OCI-LY7 (cell line): ENCODE measurements around the gene CFAP97D2.

Experiments used
- EZH2phosphoT487 ChIP-seq: fragments of 200-600 bp; sonication (generic); IDR thresholded peaks from 2 replicates; pipeline ENCODE4 v1.6.1; 2018; ENCODE audit warnings: low read depth, borderline replicate concordance, mild to moderate bottlenecking, mixed run types, antibody characterized with exemption, low read length, moderate library complexity, mixed read lengths
- TF ChIP-seq, protein P1 (sequence below): fragments of 200-600 bp; sonication (generic); conservative IDR thresholded peaks from 2 replicates; pipeline ENCODE4 v1.5.1; 2014; ENCODE audit warnings: mild to moderate bottlenecking, antibody characterized with exemption, low read length, moderate library complexity, mixed read lengths

DNA sequence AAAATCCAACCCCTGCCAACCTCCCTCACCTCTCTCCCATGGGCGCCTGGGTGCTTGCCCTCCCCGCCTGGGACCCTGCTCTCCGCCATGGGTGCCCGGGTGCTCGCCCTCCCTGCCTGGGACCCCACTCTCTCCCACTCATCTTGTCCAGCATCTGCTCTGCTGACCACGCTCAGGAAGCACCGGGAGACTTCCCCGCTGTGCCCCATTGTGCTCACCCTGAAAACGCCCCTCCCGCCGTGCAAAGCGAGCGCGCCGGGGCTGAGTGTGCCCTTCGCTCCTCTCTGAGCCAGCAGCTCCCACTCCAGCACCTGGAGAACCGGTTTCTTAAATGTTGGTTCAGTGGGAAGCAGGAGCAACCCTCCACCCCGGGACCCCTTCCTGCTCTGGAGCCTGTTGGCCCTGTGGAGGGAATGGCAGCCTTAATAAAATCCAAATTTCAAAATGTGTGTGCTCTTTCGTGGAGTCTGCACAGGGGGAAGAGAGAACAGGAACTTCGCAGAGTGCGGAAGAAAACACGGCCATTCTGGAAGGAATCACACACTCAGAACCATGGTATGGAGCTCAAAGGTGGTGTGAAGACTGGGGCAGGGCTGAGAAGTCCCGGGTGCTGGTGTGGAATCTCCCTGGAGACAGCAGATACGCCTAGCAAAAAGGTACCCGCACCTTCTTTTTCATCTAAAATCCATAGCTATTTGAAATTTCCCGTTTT is 32.5 kb downstream of the CFAP97D2 start:
- TF ChIP-seq EZH2phosphoT487: no peak
- TF ChIP-seq, protein P1, sequence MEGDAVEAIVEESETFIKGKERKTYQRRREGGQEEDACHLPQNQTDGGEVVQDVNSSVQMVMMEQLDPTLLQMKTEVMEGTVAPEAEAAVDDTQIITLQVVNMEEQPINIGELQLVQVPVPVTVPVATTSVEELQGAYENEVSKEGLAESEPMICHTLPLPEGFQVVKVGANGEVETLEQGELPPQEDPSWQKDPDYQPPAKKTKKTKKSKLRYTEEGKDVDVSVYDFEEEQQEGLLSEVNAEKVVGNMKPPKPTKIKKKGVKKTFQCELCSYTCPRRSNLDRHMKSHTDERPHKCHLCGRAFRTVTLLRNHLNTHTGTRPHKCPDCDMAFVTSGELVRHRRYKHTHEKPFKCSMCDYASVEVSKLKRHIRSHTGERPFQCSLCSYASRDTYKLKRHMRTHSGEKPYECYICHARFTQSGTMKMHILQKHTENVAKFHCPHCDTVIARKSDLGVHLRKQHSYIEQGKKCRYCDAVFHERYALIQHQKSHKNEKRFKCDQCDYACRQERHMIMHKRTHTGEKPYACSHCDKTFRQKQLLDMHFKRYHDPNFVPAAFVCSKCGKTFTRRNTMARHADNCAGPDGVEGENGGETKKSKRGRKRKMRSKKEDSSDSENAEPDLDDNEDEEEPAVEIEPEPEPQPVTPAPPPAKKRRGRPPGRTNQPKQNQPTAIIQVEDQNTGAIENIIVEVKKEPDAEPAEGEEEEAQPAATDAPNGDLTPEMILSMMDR: no peak
